ENCODE results near the gene DNAH3.

The DNAH3 gene

DNA sequence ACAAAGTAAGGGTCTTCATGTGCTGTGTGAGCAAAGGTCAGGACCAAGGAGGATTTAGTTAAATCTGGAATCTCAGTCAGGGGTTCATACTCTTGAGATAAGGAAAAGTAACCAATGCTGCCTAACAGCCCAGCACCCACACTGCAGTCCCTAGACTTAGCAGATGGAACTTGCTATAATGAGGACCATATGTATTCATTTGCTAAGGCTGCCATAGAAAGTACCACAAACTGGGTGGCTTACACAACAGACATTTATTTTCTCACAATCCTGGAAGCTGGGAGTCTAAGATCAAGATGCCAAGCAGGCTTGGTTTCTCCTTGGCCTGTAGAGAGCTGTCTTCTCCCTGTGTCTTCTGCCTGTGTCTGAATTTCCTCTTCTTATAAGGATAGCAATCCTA is 40.0 kb upstream of the DNAH3 start:
- DNase-seq (ENCODE audit: insufficient read length, low spot score), result no peak
- FAIRE-seq, result no peak
- TF ChIP-seq, protein P1, sequence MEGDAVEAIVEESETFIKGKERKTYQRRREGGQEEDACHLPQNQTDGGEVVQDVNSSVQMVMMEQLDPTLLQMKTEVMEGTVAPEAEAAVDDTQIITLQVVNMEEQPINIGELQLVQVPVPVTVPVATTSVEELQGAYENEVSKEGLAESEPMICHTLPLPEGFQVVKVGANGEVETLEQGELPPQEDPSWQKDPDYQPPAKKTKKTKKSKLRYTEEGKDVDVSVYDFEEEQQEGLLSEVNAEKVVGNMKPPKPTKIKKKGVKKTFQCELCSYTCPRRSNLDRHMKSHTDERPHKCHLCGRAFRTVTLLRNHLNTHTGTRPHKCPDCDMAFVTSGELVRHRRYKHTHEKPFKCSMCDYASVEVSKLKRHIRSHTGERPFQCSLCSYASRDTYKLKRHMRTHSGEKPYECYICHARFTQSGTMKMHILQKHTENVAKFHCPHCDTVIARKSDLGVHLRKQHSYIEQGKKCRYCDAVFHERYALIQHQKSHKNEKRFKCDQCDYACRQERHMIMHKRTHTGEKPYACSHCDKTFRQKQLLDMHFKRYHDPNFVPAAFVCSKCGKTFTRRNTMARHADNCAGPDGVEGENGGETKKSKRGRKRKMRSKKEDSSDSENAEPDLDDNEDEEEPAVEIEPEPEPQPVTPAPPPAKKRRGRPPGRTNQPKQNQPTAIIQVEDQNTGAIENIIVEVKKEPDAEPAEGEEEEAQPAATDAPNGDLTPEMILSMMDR (IDR thresholded peaks at IDR 0.05; ENCODE audit: insufficient read depth, missing control alignments), result no peak

DNA sequence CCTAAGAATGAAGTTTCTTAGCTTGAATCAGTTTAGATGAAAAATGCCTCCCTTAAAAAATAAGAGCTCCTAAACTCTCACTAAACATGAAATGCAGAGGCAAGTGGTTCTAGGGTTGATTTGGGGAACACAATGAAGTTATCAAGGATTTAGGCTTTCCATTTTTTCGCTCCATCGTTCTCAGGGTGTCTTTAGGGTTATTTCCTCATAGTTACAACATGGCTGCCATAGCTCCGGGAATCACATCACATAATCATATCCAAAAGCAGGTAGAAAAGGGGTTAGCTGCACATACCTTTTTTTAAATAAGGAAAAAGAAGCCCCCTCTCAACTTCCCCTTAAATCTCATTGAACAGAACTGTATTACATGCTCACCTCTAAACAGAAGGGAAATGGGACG is 39.4 kb upstream of the DNAH3 start:
- FAIRE-seq (no peak), DNase-seq (ENCODE audit: insufficient read length, low spot score) (no peak)
- TF ChIP-seq, protein P1 (IDR thresholded peaks at IDR 0.05; ENCODE audit: insufficient read depth, missing control alignments), result no peak

DNA sequence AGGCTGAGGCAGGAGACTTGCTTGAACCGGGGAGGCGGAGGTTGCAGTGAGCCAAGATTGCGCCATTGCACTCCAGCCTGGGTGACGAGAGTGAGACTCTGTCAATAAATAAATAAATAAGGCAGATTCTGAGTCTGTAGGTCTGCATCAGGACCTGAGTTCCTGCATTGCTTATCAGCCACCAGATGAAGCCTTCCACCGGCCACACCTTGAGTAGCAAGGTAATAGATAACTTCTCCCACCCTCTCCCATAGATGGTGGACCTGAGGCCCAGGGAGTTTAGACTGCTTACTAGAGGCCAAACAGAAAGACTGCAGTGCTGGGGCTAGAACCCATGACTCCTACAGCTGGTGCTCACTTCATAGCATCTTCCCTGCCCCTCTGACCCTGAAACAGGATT is 38.7 kb upstream of the DNAH3 start:
- TF ChIP-seq, protein P1 (IDR thresholded peaks at IDR 0.05; ENCODE audit: insufficient read depth, missing control alignments), result no peak
- DNase-seq (ENCODE audit: insufficient read length, low spot score) (no peak), FAIRE-seq (no peak)

DNA sequence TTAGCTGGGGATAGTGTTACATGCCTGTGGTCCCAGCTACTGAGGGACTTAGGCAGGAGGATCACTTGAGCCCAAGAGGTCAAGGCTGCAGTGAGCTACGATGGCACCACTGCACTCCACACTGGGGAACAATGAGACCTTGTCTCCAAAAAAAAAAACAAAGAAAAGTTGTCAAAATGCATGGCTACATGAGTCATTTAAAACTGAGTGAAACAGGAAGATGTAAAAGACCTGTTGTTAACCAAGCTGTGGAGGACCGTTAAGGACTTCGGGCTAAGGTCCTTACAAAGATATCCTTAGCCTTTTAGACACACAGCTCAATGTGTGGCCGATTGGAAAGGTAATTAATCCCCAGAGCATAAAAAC is 35.7 kb upstream of the DNAH3 start:
- TF ChIP-seq, protein P1 (IDR thresholded peaks at IDR 0.05; ENCODE audit: insufficient read depth, missing control alignments), result no peak
- FAIRE-seq, result no peak
- no peak for DNase-seq (ENCODE audit: insufficient read length, low spot score)

DNA sequence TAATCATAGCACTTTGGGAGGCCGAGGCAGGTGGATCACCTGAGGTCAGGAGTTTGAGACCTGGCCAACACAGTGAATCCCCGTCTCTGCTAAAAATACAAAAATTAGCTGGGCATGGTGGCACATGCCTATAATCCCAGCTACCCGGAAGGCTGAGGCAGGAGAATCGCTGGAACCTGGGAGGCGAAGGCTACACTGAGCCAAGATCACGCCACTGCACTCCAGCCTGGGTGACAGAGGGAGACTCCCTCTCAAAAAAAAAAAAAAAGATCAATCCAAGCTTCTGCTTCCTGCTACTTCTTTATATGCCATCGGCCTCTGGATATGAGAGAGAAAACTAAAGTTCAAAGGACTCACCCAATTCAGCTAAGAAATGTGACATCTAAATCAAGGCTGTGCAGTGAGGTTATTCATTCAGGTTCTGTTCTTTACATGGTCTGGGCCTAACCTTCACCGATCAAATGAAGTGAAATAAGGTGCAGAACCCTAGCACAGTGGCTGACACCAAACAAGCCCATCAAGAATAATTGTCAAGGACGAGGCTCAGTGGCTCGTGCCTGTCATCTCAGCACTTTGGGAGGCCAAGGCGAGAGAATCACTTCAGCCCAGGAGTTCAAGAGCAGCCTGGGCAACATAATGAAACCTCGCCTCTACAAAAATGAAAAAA is 35.1 kb upstream of the DNAH3 start:
- no peak for DNase-seq (ENCODE audit: insufficient read length, low spot score)
- FAIRE-seq, result no peak

DNA sequence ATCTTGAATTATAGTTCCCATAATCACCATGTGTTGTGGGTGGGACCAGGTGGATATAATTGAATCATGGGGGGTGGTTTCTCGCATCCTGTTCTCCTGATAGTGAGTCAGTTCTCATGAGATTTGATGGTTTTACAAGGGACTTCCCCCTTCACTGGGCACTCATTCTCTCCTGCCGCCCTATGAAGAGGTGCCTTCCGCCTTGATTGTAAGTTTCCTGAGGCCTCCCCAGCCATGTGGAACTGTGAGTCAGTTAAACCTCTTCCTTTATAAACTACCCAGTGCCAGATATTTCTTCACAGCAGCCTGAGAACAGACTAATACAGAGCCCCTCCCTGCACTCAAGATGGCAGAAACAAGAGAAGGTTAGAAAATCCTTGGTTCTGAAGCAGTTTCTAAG is 34.2 kb upstream of the DNAH3 start:
- TF ChIP-seq, protein P1 (IDR thresholded peaks at IDR 0.05; ENCODE audit: insufficient read depth, missing control alignments), result no peak
- FAIRE-seq (no peak), DNase-seq (ENCODE audit: insufficient read length, low spot score) (no peak)

More for the DNA sequence above, 35.1 kb upstream of the DNAH3 start:
- TF ChIP-seq, protein P1 (IDR thresholded peaks at IDR 0.05; ENCODE audit: insufficient read depth, missing control alignments), result no peak

- TF ChIP-seq, protein P1 (IDR thresholded peaks at IDR 0.05; ENCODE audit: insufficient read depth, missing control alignments), result no peak
- FAIRE-seq (no peak), DNase-seq (ENCODE audit: insufficient read length, low spot score) (no peak)
Observed at GRCh38 chr16:21183995-21184394, 33.3 kb upstream of the DNAH3 start.
